Activated naive CD4-positive, alpha-beta T cell treated with anti-CD3 and anti-CD28 coated beads for 36 hours (primary cell): Measurements from ENCODE around the gene OSBPL5. TPM values are rescaled to one million over a fixed set of nuclear protein-coding genes. Genes with fewer than 3 reads are reported as not detected.
A peak's percentile ranks its signal among the peaks of the same experiment; 100 is the strongest.
"Not testable (repeated sequence)": the region's sequence is repeated elsewhere in the genome, so short reads cannot be mapped to it uniquely, and the experiment has no call there.

Source experiments
- CTCF ChIA-PET: fragments of 350-600 bp; sonication (Branson Sonifier 250); formaldehyde crosslinking; loops from one replicate; lab custom pipeline; 2021; ENCODE audit warnings: antibody characterized with exemption; lab: Charles Lee
- DNase-seq: peaks from one replicate; pipeline ENCODE4 v3.0.0-alpha.2; 2020
- H3K27ac Mint-ChIP-seq: one replicate; pipeline ENCODE4 v1.8.0; 2021; ENCODE audit warnings: mild to moderate bottlenecking, mixed read lengths
- H3K27me3 Mint-ChIP-seq: one replicate; pipeline ENCODE4 v1.8.0; 2021; ENCODE audit warnings: low read depth, mixed read lengths
- H3K36me3 Mint-ChIP-seq: one replicate; pipeline ENCODE4 v1.8.0; 2021; ENCODE audit warnings: low read depth, mixed read lengths
- H3K4me1 Mint-ChIP-seq: one replicate; pipeline ENCODE4 v1.8.0; 2021; ENCODE audit warnings: low read depth, mixed read lengths
- H3K4me3 Mint-ChIP-seq: one replicate; pipeline ENCODE4 v1.8.0; 2021; ENCODE audit warnings: mild to moderate bottlenecking, moderate library complexity, mixed read lengths
- H3K9me3 Mint-ChIP-seq: one replicate; pipeline ENCODE4 v1.8.0; 2021; ENCODE audit warnings: mixed read lengths
- intact Hi-C: fragments of 100-400 bp; cut with micrococcal nuclease; formaldehyde crosslinking; loops from one replicate; pipeline ENCODE4 v1.15.1; 2023
- total RNA-seq, 2 experiments: library from RNA; stranded (reverse); gene quantifications; one replicate each; pipeline ENCODE4 v1.2.3, GENCODE V29; 2021

The OSBPL5 gene
- total RNA-seq, 2 experiments from 2014 or later = 3.5 to 3.9 TPM

- no peak for DNase-seq
- Mint-ChIP-seq H3K27me3 (peaks cover 2% of the 10 kb centered on the region), H3K4me3 (no peak overlapping the region), H3K4me1 (no peaks in the 10 kb centered on the region), H3K9me3 (no peaks in the 10 kb centered on the region), H3K36me3 (no peaks in the 10 kb centered on the region), H3K27ac (no peak overlapping the region)
- intact Hi-C loops = no loop called here
- CTCF ChIA-PET = no interaction called here
Observed at GRCh38 chr11:3069425-3069824, 95.7 kb downstream of the OSBPL5 start.

- H3K36me3 Mint-ChIP-seq, H3K4me1 Mint-ChIP-seq, H3K27me3 Mint-ChIP-seq, H3K9me3 Mint-ChIP-seq, CTCF ChIA-PET, DNase-seq, H3K27ac Mint-ChIP-seq, intact Hi-C loops, H3K4me3 Mint-ChIP-seq: not testable (repeated sequence)
Observed at GRCh38 chr11:3066308-3066707, 98.8 kb downstream of the OSBPL5 start.

GRCh38 chr11:3064709-3065108 lies 100.4 kb downstream of the OSBPL5 start:
- H3K4me1 Mint-ChIP-seq, DNase-seq, CTCF ChIA-PET, H3K27me3 Mint-ChIP-seq, H3K4me3 Mint-ChIP-seq, H3K27ac Mint-ChIP-seq, H3K9me3 Mint-ChIP-seq, H3K36me3 Mint-ChIP-seq, intact Hi-C loops: not testable (repeated sequence)

- H3K36me3 Mint-ChIP-seq, DNase-seq, intact Hi-C loops, CTCF ChIA-PET, H3K4me3 Mint-ChIP-seq, H3K27ac Mint-ChIP-seq, H3K4me1 Mint-ChIP-seq, H3K27me3 Mint-ChIP-seq, H3K9me3 Mint-ChIP-seq: not testable (repeated sequence)
Observed at GRCh38 chr11:3063876-3064275, 101.2 kb downstream of the OSBPL5 start.

- H3K27ac Mint-ChIP-seq, H3K27me3 Mint-ChIP-seq, intact Hi-C loops, CTCF ChIA-PET, H3K36me3 Mint-ChIP-seq, H3K9me3 Mint-ChIP-seq, H3K4me3 Mint-ChIP-seq, DNase-seq, H3K4me1 Mint-ChIP-seq: not testable (repeated sequence)
Observed at GRCh38 chr11:3063432-3063831, 101.7 kb downstream of the OSBPL5 start.

GRCh38 chr11:3060436-3061025 lies 104.6 kb downstream of the OSBPL5 start:
- CTCF ChIA-PET = no interaction called here
- DNase-seq = no peak
- peaks cover 4% of the 10 kb centered on the region for H3K36me3 Mint-ChIP-seq
- no peak overlapping the region for H3K4me3 Mint-ChIP-seq
- H3K9me3 Mint-ChIP-seq = no peaks in the 10 kb centered on the region
- intact Hi-C loops = no loop called here
- H3K27me3 Mint-ChIP-seq = peaks cover 2% of the 10 kb centered on the region
- peaks cover 13% of the 10 kb centered on the region for H3K4me1 Mint-ChIP-seq
- no peak overlapping the region for H3K27ac Mint-ChIP-seq

- Mint-ChIP-seq H3K27ac (no peak overlapping the region), H3K4me3 (peak overlapping the region; percentile 58), H3K27me3 (no peaks in the 10 kb centered on the region), H3K4me1 (peaks cover 27% of the 10 kb centered on the region), H3K9me3 (no peaks in the 10 kb centered on the region), H3K36me3 (peaks cover 14% of the 10 kb centered on the region)
- CTCF ChIA-PET = no interaction called here
- intact Hi-C loops = loop anchor here (5.0 kb wide), 2 partner anchors 157 to 1297 kb away; partner anchors contain the start of gene CTSD
- no peak for DNase-seq
Observed at GRCh38 chr11:3058753-3059664, 106.1 kb downstream of the OSBPL5 start.

- H3K4me1 Mint-ChIP-seq = peaks cover 38% of the 10 kb centered on the region
- H3K27me3 Mint-ChIP-seq = no peaks in the 10 kb centered on the region
- H3K36me3 Mint-ChIP-seq = peaks cover 20% of the 10 kb centered on the region
- H3K4me3 Mint-ChIP-seq = peak within 1 kb of the TSS; percentile 92
- intact Hi-C loops = loop anchor here (1.0 to 5.0 kb wide), 3 partner anchors 65 to 1295 kb away; partner anchors contain the start of genes CTSD and NAP1L4
- CTCF ChIA-PET = no interaction called here
- no peaks in the 10 kb centered on the region for H3K9me3 Mint-ChIP-seq
- peak; percentile 96 for DNase-seq
- peak within 1 kb of the TSS; percentile 80 for H3K27ac Mint-ChIP-seq
Observed at GRCh38 chr11:3057069-3057963, 107.8 kb downstream of the OSBPL5 start, which contains the start of gene CARS1. Gene CARS1 (minus strand): TSS chr11:3057423. CDS start chr11:3057367, 56 bp downstream.

- H3K4me1 Mint-ChIP-seq = peaks cover 41% of the 10 kb centered on the region
- H3K27me3 Mint-ChIP-seq = no peaks in the 10 kb centered on the region
- no peaks in the 10 kb centered on the region for H3K9me3 Mint-ChIP-seq
- intact Hi-C loops = loop anchor here (1.0 to 5.0 kb wide), 3 partner anchors 64 to 1294 kb away; partner anchors contain the start of genes CTSD and NAP1L4
- peak; percentile 49 for DNase-seq
- H3K4me3 Mint-ChIP-seq = peak overlapping the region; percentile 92
- CTCF ChIA-PET = interaction anchor here (0.9 kb wide), 1 partner anchor 35 kb away, joined by 3 read pairs; no protein-coding TSS in a partner anchor
- H3K27ac Mint-ChIP-seq = peak overlapping the region; percentile 80
- peaks cover 22% of the 10 kb centered on the region for H3K36me3 Mint-ChIP-seq
Observed at GRCh38 chr11:3056296-3057068, 108.6 kb downstream of the OSBPL5 start.

- intact Hi-C loops = loop anchor here (5.0 kb wide), 2 partner anchors 154 to 1294 kb away; partner anchors contain the start of gene CTSD
- Mint-ChIP-seq H3K36me3 (peaks cover 24% of the 10 kb centered on the region), H3K27ac (peak overlapping the region; percentile 65), H3K4me1 (peaks cover 47% of the 10 kb centered on the region), H3K27me3 (no peaks in the 10 kb centered on the region), H3K9me3 (no peaks in the 10 kb centered on the region), H3K4me3 (peak overlapping the region; percentile 92)
- DNase-seq = no peak
- CTCF ChIA-PET = interaction anchor here (0.9 kb wide), 1 partner anchor 36 kb away, joined by 3 read pairs; no protein-coding TSS in a partner anchor
Observed at GRCh38 chr11:3055891-3056290, 109.2 kb downstream of the OSBPL5 start.

GRCh38 chr11:3052567-3052966 lies 112.5 kb downstream of the OSBPL5 start:
- H3K4me1 Mint-ChIP-seq = peaks cover 66% of the 10 kb centered on the region
- H3K27me3 Mint-ChIP-seq = no peaks in the 10 kb centered on the region
- no peak overlapping the region for H3K27ac Mint-ChIP-seq
- peaks cover 30% of the 10 kb centered on the region for H3K36me3 Mint-ChIP-seq
- DNase-seq = no peak
- no peaks in the 10 kb centered on the region for H3K9me3 Mint-ChIP-seq
- no peak overlapping the region for H3K4me3 Mint-ChIP-seq
- intact Hi-C loops = no loop called here
- CTCF ChIA-PET = no interaction called here
